Kidney (tissue), 14 donors: ENCODE data around the gene C2orf72. TPM values are rescaled to one million over a fixed set of nuclear protein-coding genes. Genes with fewer than 3 reads are reported as not detected.

Experiments used
- DNase-seq, 5 donors: peaks; one replicate each; pipeline ENCODE4 v3.0.0-alpha.2; 2013 to 2020
- FAIRE-seq: peaks from 2 replicates; lab custom pipeline; 2012; peaks lifted over from hg19 to GRCh38; lab: Jason Lieb, UNC
- H3K27ac ChIP-seq, 2 donors: one replicate each; pipeline ENCODE4 v1.7.0; 2013; ENCODE audit warnings: low read depth in 2 of 2, low read length in 2 of 2, inconsistent platforms in 1 of 2
- H3K27me3 ChIP-seq: one replicate; pipeline ENCODE4 v1.7.1; 2013; ENCODE audit warnings: low read length, inconsistent platforms; ENCODE audit not compliant: control insufficient read depth, insufficient read depth
- H3K36me3 ChIP-seq, 3 donors: one replicate each; pipeline versions ENCODE4 v1.7.0 to v1.7.1; 2013; ENCODE audit warnings: low read length in 3 of 3, control low read depth in 1 of 3, inconsistent platforms in 1 of 3; ENCODE audit not compliant: insufficient read depth in 3 of 3, control insufficient read depth in 2 of 3
- H3K4me1 ChIP-seq, 3 donors: one replicate each; pipeline versions ENCODE4 v1.7.0 to v1.7.1; 2013; ENCODE audit warnings: low read length in 3 of 3, inconsistent platforms in 1 of 3, low read depth in 1 of 3; ENCODE audit not compliant: control insufficient read depth in 2 of 3, insufficient read depth in 2 of 3
- H3K4me3 ChIP-seq, 3 donors: one replicate each; pipeline versions ENCODE4 v1.7.0 to v1.8.1; 2013; ENCODE audit warnings: low read length in 3 of 3, control low read depth in 1 of 3, inconsistent platforms in 1 of 3
- H3K9ac ChIP-seq, 3 donors: one replicate each; pipeline versions ENCODE4 v1.7.0 to v1.7.1; 2013; ENCODE audit warnings: low read length in 3 of 3, control low read depth in 1 of 3, inconsistent platforms in 1 of 3
- H3K9me3 ChIP-seq, 3 donors: one replicate each; pipeline versions ENCODE4 v1.7.0 to v1.7.1; 2013; ENCODE audit warnings: low read length in 3 of 3, control low read depth in 1 of 3, inconsistent platforms in 1 of 3; ENCODE audit not compliant: control insufficient read depth in 2 of 3, insufficient read depth in 1 of 3
- intact Hi-C: fragments of 100-400 bp; cut with DNase I; formaldehyde crosslinking; loops from one replicate; pipeline ENCODE4 v1.11.1; 2022
- polyA plus RNA-seq: library from polyadenylated mRNA; stranded (reverse); fragments of 350-450 nt; fragmentation: Illumina TruSeq; extraction: RNeasy Lipid Tissue Mini Kit (QIAGEN cat#74804); gene quantifications from one replicate; pipeline ENCODE4 v1.2.3, GENCODE V29; 2014; ENCODE audit warnings: low read depth, low replicate concordance; ENCODE audit not compliant: insufficient read depth
- total RNA-seq: library from RNA; stranded (reverse); fragmentation: NEBNext Ultra II Directional; extraction: Animal tissue kit (Norgen Biotek cat#: 25700); gene quantifications from one replicate; pipeline ENCODE4 v1.2.1, GENCODE V29; 2021
- TF ChIP-seq, protein P1 (sequence below): IDR thresholded peaks from 3 replicates; pipeline ENCODE4 v1.5.1; 2012; ENCODE audit warnings: mild to moderate bottlenecking, moderate library complexity, borderline replicate concordance; ENCODE audit not compliant: insufficient read depth; ENCODE audit errors: extremely low read depth
- donor health status: control.
- donor health status: control.
- donor health status: control.
- donor health status: control.
- donor health status: control.
- donor health status: DM: yes; HTN: yes; CAD: no.
- donor health status: Normal renal cell carcinoma (clear cell type).

C2orf72 gene
- total and polyA plus RNA-seq, 2 donors from 2014 or later = 0.88 to 2.6 TPM

DNA sequence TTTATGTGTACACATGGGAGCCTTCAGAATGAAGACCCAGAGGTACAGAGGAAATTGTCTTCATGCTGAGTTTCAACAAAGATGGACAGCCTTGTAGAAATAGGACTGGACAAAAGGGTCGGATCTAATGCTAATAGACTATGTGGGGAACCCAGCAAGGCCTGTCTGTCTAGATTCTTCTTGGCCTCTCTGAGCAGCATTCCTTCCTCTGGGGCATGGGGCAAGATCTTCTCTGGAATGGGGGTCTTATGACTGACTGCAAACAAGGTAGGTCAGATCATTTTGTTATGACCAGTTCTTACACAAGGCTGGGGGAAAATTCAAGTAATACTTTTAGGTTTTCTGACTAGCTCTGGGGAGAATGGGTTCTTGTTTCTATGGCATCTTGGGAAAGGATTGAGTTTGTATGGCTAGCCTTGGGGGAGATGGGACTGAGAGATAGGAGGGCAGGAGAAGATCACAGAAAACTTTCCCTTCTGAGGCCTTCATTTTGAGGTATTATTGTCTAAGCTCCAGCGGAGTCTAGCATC is 27.1 kb upstream of the C2orf72 start:
- H3K9me3 ChIP-seq = peaks cover 0 to 1% (median 0%) of the 10 kb centered on the region in 3 donors
- no peaks in the 10 kb centered on the region for H3K4me1 ChIP-seq
- intact Hi-C loops = no loop called here
- peaks cover 0 to 2% (median 0%) of the 10 kb centered on the region in 3 donors for H3K36me3 ChIP-seq
- DNase-seq = no peak
- H3K9ac ChIP-seq = no peak overlapping the region
- no peak overlapping the region for H3K4me3 ChIP-seq
- H3K27me3 ChIP-seq = no peaks in the 10 kb centered on the region
- TF ChIP-seq, protein P1, sequence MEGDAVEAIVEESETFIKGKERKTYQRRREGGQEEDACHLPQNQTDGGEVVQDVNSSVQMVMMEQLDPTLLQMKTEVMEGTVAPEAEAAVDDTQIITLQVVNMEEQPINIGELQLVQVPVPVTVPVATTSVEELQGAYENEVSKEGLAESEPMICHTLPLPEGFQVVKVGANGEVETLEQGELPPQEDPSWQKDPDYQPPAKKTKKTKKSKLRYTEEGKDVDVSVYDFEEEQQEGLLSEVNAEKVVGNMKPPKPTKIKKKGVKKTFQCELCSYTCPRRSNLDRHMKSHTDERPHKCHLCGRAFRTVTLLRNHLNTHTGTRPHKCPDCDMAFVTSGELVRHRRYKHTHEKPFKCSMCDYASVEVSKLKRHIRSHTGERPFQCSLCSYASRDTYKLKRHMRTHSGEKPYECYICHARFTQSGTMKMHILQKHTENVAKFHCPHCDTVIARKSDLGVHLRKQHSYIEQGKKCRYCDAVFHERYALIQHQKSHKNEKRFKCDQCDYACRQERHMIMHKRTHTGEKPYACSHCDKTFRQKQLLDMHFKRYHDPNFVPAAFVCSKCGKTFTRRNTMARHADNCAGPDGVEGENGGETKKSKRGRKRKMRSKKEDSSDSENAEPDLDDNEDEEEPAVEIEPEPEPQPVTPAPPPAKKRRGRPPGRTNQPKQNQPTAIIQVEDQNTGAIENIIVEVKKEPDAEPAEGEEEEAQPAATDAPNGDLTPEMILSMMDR = no peak
- no peak overlapping the region for H3K27ac ChIP-seq
- FAIRE-seq = no peak

DNA sequence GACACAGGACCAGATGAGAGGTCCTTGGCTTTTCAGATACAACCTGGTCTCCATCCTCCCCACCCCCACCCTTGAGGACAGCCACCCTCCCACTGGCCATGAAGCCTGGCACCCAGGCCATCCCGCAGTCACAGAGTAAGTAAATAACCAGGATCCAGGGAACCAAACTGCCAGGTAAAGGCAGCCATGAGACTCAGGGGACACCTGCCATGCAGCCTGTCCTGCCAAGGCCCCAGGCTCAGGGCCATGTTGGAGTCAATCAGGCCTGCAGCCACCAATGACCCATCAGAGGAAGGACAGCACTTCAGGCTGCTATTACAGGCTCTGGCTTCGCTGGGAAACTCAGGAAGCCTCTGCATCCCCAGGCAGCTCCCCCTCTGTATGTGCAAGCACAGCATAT is 25.8 kb upstream of the C2orf72 start:
- Histone ChIP-seq H3K9ac (no peak overlapping the region), H3K27me3 (no peaks in the 10 kb centered on the region), H3K4me3 (no peak overlapping the region), H3K36me3 (no peaks in the 10 kb centered on the region), H3K9me3 (no peaks in the 10 kb centered on the region), H3K4me1 (no peaks in the 10 kb centered on the region), H3K27ac (no peak overlapping the region)
- no peak for DNase-seq
- intact Hi-C loops = no loop called here
- no peak for FAIRE-seq
- TF ChIP-seq, protein P1 = no peak

DNA sequence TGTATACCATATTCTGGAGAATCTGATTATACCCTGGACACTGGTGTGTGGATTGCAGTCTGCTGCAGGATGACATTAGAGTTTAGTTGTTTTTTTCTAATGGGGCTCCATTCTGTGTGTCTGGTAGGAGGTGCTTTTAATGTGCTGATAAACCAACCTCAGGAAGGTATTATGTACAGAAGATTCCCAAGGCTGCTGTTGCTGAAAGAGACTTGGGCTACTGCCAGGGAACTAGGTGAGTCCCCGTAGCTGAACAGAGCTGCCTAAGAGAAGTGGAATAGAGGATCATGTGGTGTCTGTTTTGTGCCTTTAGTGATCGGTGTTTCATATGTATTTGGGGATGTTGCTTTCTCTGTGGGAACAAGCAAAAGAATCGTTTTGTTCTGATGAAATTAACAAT is 24.9 kb upstream of the C2orf72 start:
- Histone ChIP-seq H3K9me3 (no peaks in the 10 kb centered on the region), H3K27ac (no peak overlapping the region), H3K4me3 (no peak overlapping the region), H3K4me1 (no peaks in the 10 kb centered on the region), H3K9ac (no peak overlapping the region), H3K36me3 (no peaks in the 10 kb centered on the region), H3K27me3 (no peaks in the 10 kb centered on the region)
- TF ChIP-seq, protein P1 = no peak
- no peak for FAIRE-seq
- no peak for DNase-seq
- intact Hi-C loops = no loop called here

DNA sequence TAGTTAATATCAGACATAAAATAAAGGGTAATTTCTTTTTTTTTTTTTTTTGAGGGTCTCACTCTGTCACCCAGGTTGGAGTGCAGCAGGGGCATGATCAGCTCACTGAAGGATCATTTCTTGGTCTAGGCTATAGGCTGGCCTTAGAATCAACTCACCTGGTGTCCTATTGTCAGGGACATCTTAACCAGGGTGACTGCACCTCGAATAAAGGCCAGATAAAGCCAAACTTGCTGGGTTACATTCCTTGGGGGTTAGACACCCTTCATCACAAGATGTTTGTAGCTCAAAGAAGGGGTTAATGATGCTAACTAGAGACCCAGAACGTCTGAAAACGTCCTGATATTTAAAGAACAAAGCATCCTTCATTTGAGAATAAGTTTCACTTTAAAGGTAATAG is 23.5 kb upstream of the C2orf72 start:
- intact Hi-C loops = no loop called here
- FAIRE-seq (no peak), DNase-seq (no peak)
- Histone ChIP-seq H3K4me1 (no peaks in the 10 kb centered on the region), H3K9me3 (no peaks in the 10 kb centered on the region), H3K27ac (no peak overlapping the region), H3K36me3 (no peaks in the 10 kb centered on the region), H3K4me3 (no peak overlapping the region), H3K27me3 (no peaks in the 10 kb centered on the region), H3K9ac (no peak overlapping the region)
- TF ChIP-seq, protein P1 = no peak
